UCSD-AML1 (cell line): ENCODE results near the gene HNRNPUL1.
"Not testable (repeated sequence)": the region's sequence is repeated elsewhere in the genome, so short reads cannot be mapped to it uniquely, and the experiment has no call there.

Source experiments
- DNase-seq: peaks from one replicate; lab custom pipeline; 2025; ENCODE audit not compliant: unreplicated experiment; lab: John Stamatoyannopoulos, UW

HNRNPUL1 gene

DNA sequence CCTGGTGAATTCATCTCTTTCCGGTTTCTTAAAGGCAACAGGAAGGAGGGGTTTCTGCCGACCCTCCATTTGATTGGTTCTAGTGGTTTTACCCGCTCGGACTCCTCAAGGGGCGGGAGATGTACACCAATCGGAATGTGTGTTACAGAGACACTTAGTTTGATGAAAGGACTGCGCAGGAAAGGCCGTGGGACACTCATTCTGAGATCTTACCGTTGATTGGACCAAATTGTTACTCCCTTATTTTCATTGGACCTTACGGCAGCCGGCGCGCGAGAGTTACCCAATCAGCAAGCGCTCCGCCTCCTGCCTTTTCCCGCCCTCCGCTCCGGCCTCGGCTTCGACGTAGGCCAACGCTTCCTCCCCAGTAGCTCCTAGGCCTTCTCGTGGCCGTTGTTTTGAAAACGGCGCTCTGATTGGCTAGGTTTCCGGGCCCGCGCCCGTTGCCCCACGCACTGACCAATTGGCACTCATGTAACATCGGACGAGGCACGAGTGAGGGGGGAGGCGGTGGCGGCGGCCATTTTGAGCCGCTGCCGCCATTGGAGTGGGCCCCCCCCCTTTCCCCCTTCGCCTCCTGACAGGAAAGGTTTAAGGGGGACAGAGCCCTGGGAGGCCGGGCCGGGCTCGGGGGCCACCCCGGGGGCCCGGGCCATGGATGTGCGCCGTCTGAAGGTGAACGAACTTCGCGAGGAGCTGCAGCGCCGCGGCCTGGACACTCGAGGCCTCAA, at the start of gene HNRNPUL1:
TSS of gene HNRNPUL1 (plus strand) at position 523 of the 731 bp plus-strand sequence. CDS start at position 655, 132 bp downstream.
- DNase-seq, result peak; percentile 99

DNA sequence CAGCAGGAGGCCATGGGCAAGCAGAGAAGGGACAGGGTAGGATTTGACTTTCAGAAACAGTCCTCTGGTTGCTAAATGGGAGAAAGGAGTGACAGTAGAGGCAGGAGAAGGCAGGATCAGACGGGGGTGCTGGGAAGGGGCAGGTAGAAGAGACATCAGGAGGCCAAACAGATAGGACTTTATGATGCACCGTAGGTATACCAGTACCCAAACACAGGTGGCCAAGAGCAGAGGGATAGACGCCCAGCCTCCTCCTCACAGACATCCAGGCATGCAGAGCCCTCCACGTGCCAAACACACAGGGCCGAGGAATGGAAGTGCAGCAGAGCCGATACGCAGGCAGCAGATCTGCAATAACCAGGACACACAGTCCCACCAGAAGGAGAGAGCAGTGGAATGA, 46.4 kb upstream of the HNRNPUL1 start:
- no peak for DNase-seq

GRCh38 chr19:41218249-41218614, 45.9 kb upstream of the HNRNPUL1 start:
- no peak for DNase-seq

DNA sequence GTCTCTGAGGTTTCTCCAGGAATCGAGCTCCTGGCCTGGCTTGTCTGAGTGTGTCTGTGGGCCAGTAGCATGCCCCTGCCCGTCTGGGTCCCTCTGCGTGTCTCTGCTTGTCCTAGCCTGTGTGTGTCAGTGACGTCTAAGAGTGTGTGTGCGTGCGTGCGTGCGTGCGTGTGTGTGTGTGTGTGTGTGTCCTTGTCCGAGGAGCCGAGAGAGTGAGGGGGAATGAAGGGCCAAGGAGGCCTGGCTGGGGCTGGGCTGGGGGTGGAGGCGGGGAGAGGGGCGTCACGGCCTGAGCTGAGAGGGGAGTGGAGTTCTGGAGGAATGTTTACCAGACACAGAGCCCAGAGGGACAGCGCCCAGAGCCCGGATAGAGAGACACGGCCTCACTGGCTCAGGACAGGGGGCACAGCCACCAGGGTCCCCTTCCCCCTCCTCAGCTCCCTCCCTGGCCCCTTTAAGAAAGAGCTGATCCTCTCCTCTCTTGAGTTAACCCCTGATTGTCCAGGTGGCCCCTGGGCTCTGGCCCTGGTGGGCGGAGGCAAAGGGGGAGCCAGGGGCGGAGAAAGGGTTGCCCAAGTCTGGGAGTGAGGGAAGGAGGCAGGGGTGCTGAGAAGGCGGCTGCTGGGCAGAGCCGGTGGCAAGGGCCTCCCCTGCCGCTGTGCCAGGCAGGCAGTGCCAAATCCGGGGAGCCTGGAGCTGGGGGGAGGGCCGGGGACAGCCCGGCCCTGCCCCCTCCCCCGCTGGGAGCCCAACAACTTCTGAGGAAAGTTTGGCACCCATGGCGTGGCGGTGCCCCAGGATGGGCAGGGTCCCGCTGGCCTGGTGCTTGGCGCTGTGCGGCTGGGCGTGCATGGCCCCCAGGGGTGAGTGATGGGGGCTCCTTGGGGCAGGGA, 45.3 kb upstream of the HNRNPUL1 start, which contains the start of gene AXL:
TSS of gene AXL (plus strand) at position 609 of the 893 bp plus-strand sequence. CDS start at position 779, 170 bp downstream.
- no peak for DNase-seq

DNA sequence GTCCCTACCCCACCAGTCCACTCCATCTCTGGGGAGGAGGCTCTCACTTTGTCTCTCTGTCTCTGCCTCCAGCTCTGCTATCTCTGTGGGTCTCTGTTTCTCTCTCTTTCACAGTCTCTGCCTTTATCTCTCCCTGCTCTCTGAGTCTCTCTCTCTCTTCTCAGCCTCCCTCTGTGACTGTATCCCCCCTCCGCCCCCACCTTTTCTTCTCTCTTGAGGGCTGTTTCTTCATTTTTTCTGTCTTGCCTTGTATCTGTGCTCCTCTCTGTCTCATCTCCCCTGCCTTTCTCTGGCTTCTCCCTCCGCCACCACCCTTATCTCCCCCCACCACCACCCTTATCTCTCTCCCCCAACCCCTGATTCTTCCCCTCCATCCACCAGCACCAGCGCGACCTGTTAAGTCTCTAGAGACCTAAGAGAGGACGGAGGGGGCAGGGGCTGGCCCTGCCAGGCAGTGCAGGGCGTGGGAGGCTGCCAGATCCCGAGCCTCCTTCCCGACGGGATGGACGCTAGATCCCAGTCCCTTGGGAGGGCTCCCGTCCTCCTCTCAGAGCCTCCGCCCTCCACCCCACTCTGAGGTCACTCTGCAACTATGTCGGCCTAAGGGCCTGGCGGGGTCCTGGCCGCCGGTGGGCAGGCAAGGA, 44.1 kb upstream of the HNRNPUL1 start:
- no peak for DNase-seq

DNA sequence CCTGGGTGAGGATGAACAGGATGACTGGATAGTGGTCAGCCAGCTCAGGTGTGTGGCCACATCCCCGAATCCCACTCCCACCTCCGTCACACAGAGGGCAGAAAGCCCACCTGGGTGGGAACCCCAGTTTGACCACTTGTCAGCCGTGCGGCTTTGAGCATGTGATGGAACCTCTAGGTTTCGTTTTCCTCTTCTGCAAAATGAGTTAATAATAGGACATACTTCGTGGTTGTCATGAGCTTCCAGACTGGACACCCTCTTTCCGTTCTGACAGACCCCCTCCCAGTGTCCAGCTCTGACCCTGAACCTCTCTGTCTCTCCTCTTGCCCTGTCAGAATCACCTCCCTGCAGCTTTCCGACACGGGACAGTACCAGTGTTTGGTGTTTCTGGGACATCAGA, 43.4 kb upstream of the HNRNPUL1 start:
- DNase-seq, result no peak

- no peak for DNase-seq
These were observed 42.5 kb upstream of the HNRNPUL1 start for GRCh38 chr19:41221514-41222205.

DNA sequence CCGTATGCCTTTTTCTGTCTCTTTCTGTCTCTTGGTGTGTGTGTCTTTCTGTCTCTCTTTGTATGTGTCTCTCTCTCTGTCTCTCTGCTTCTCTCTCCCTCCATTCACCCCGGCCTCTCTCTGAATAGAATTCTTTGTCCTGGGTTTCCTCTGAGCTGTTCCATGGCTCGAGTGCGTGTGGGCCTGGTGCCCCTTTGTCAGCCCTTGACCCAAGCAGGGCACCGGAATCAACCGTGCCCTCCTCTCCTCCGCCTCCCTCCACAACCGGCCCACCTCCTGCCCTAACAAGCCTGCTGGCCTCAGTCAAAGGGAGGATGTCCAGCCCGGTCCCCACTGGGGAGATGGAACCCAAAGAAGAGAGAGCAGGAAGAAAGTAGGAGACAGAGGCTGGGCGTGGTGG, 41.9 kb upstream of the HNRNPUL1 start:
- no peak for DNase-seq

GRCh38 chr19:41223431-41224234, 40.5 kb upstream of the HNRNPUL1 start:
- DNase-seq, result no peak

DNA sequence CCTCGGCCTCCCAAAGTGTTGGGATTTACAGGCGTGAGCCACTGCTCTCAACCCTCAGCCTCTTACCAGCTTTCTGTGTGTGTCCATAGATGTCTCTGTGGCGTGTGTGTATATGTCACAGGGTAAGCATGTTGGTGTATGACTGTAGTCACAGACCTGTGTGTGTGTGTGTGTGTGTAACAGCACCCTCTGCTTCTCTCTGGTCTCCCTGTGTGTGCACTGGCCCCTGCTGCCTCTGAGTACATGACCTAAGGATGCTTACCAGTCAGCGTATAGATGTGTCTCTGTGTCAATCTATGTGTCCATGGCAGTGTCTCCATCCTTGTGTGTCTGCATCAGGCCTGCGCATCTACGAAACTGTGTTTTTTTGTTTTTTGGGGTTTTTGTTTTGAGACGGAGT, 39.5 kb upstream of the HNRNPUL1 start:
- no peak for DNase-seq

DNA sequence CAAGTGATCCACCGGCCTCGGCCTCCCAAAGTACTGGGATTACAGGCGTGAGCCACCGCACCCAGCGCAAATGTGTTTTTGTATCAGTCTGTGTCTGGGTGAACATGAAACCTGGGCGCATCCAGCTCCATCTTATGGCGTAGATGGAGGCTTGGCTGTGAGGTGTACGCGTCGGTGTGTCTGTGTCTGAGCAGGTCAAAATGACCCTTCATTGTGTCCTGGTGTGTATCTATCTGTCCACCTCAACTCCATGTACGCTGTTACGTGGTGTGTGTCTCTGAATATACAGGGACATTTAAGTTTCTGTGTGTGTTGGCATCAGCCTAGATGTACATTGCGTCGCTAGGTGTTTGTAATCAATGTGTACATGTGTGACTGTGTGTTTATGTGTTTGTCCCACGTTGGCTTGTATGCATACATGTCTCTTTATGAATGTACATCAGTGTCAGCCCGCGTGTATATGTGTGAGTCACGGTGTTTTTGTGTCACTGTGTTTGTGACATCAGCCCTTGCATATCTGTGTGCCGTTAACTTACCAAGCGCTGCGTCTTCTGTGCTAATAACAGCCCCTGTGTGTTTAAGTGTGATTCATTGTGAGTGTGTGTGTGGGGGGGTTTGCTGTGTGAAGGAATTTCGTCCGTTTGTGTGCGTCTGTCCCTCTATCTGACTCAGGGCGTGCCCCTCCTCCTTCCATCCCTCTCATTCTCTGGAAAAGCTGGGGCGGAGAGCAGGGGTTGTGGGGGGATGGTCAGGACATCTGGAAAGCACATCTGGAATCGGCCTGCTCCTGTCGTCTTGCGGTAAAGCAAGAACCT, 38.7 kb upstream of the HNRNPUL1 start:
- no peak for DNase-seq

DNA sequence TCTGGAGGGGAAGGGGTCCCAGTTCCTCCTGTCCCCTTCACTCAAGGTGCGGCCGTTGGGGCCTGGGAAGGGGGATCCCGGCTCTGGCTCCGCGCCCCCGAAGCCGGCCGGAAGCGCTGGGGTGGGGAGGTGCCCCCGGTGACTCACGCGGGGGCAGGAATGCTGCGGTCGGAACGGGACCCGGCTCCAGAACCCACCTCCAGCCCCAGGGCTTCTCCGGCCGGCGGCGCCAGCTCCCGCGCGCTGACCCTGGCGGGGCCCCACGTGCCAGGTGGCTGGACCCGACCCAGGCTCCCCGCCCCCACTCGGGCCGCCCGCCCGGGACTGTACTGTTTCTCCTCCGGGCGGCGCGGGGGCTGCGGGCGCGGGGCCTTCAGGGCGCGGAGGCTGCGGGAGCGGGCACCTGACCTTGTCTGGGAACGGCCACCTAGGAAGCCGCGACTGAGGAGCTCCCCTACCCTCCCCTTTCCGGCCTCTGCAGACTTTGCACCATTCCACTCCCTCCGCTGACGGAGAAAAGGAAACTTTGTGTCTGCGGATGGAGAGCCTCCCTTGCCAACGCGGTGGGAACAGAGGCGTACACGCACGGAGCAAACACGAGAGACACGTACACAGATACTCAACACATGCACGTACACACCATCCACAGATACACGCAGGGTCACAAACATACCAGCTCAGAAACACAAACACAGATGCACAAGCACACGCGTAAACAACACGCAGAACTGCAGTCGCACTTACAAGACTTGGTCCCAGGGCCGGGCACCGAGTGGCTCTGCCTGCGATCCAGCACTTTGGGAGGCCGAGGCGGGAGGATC, 37.9 kb upstream of the HNRNPUL1 start:
- peak; percentile 36 for DNase-seq

- no peak for DNase-seq
These were observed 37.2 kb upstream of the HNRNPUL1 start for GRCh38 chr19:41226874-41227390.

DNA sequence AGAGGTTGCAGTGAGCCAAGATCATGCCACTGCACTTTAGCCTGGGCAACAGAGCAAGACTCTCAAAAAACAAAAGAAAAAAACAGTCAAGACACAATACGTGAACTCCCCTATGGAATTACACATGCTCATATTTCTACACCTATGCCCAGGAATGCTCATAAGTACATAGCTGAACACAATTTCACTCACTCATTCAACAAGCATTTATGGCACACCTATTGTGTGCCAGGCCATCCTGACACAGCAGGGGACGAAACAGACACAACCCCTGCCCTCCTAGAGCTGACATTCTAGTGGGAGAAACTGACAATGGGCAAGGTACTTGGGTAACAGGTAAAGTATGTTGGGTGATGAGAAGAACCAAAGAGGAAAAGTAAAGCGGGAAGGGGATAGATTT, 35.7 kb upstream of the HNRNPUL1 start:
- no peak for DNase-seq

DNA sequence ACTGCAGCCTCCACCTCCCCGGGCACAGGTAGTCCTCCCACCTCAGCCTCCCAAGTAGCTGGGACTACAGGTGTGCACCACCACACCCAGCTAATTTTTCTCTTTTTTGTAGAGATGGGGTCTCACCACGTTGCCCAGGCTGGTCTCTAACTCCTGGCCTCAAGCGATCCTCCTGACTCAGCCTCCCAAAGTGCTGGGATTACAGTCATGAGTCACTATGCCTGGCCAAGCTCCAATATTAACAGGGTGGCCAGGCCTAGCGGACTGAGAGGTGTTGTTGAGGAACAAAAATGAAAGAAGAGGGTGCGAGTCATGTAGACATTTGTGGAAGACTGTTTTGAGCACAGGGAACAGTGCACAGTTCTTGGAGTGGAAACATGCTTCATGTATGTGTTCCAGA, 34.8 kb upstream of the HNRNPUL1 start:
- DNase-seq, result not testable (repeated sequence)

DNA sequence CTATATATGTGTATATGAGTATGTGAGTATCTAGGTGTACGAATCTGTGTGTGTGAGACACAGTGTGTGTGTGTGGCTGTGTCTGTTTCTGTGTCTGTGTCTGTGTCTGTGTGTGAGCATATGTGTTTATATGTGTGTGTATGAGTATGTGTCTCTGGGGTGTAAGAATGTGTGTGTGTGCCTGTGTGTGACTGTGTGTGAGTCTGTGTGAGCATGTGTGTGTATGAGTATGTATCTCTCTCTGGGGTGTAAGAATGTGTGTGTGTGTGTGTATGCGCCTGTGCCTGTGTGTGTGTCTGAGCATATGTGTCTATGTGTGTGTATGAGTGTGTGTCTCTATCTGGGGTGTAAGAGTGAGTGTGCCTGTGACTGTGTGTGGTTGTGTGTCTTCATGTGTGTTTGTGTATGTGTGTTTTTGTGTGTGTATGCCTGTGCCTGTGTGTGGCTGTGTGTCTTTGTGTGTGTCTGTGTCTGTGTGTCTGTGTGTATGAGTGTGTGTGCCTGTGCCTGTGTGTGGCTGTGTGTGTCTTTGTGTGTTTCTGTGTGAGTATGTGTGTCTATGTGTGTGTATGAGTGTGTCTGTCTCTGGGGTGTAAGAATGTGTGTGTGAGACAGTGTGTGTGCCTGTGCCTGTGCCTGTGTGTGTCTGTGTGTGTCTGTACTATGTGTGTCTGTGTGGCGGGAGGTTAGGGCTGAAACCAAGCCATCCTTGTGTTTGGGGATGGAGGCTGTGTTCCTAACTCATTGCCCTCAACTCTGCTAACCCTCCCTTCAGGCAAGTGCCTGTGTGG, 33.9 kb upstream of the HNRNPUL1 start:
- DNase-seq, result no peak

GRCh38 chr19:41232686-41233085, 31.5 kb upstream of the HNRNPUL1 start:
- DNase-seq, result no peak
